DMS 273 treated with DMSO at 0.1 percent for 48 hours (cell line): Measurements from ENCODE around the gene TRERF1.
"Not testable (repeated sequence)": the region's sequence is repeated elsewhere in the genome, so short reads cannot be mapped to it uniquely, and the experiment has no call there.

Experiments
- DNase-seq: peaks from one replicate; lab custom pipeline; 2025; lab: John Stamatoyannopoulos, UW

Gene TRERF1

DNA sequence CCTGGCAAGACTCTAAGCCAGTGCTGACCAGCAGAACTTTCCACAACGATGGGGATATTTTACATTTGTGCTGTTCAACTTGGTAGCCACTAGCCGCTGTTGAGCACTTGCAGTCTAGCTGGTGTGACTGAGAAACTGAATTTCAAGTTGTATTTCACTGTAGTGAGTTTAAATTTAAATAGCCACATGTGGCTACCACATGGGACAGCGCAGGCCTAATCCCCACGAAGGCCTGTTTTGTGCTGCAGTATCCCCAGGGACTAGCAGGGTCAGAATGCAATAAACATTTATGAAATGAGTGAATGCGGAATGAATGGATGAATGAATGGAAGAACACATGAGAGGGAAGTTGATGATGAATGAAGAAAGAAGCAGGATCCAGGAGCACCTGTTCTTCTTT, 115.8 kb downstream of the TRERF1 start:
- no peak for DNase-seq

DNA sequence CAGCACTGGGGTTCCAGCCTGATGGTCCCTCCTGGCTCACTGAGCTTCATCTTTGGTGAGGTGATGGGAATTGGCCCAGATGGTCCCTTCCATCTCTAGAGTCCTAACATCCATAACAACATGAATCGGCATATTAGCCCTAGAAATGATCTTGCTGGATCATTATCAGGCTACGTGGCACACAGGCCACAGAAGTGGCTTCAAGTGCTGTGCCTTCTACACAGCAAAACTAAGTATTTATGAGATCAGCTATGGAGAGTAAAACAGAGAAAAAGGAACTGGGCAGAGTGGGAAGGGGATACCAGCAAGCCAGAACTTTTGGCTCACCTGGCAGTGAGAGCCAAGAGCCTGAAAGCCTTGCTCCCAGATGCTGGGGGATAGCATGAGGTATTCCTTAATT, 116.9 kb downstream of the TRERF1 start:
- DNase-seq: no peak

DNA sequence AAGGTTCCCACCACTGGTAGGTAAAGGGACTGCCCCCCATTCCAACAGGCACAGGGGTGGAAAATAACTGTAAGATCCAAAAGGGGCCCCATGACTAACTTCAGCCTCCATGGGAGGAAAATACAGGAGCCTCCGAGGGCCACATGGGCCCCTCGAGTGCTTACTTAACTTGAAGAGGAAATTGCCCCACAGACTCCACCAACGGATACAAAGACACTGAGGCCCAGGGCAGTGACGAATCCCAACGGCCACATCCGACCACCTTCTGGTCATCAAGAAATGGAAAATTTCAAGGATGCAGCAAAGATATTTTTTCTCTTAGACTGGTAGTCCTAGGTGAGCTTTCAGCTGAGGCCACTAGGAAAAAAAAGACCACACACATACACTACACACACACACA, 118.1 kb downstream of the TRERF1 start:
- no peak for DNase-seq

DNA sequence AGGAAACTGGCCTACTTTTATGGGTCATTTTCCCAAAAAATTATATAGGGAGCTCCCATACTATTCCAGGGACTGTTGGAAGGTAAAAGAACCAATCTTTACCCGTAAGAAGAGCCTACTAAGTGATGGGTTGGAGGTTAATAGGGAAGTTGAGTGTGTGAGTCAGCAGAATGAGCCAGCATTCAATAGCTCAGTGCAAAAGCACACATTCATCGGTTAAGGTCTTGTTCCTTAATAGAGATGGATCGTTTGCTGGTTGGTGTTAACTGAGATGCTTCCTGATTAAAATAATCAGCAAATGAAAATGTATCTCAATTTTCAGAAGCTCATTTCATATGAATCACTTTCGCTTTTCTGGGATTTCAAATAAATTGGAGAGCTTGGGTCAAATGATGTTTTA, 118.8 kb downstream of the TRERF1 start:
- no peak for DNase-seq

DNA sequence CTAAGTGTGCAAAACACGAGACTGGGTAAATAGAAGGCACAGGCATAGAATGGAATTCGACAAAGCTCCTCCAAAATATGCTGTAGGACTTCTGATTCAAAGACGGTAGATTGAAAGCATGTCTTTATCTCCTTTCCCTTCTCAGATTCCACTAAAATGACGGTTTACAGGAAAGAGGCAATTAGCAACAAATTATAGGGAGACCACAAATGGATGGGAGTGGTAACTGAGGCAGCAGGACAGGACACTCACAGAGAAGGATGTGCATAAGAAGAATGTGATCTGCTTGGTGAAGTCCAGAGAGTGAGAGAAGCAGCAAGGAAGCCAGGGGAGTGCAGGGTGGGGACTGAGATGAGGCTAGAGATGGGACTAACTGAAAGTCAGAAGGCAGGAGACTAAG, 120.7 kb downstream of the TRERF1 start:
- DNase-seq: no peak

DNA sequence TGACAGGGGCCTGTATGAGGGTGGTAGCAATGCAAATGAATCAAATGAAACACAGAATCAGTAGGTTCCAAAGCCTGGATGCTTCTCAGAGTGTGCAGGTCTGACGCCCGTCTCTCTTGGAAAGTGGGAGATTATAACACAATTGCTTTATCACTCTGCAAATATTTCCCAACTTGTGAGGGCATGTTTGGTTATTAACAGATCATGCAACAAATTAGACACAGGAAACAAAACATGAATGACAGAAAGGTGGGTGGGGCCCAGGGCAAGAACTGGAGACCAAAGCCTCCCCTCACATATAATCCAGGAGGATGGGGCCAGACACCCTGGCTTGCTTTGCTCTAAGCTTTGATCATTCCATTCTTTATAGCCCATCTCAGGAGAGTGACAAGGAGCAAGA, 125.5 kb downstream of the TRERF1 start:
- no peak for DNase-seq

DNA sequence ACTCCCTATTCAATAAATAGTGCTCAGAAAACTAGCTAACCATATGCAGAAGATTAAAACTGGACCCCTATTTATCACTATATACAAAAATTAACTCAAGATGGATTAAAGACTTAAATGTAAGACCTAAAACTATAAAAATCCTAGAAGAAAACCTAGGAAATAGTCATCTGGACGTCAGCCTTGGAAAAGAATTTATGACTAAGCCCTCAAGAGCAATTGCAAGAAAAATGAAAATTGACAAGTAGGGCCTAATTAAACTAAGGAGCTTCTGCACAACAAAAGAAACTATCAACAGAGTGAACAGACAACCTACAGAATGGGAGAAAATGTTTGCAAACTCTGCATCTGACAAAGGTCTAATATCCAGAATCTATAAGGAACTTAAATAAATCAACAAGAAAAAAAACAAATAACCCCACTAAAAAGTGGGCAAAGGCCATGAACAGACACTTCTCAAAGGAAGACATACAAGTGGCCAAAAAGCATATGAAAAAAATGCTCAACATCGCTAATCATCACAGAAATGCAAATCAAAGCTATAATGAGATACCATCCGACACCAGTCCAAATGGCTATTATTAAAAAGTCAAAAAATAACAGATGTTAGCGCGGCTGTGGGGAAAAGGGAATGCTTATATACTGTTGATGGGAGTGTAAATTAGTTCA, 126.9 kb downstream of the TRERF1 start:
- DNase-seq: not testable (repeated sequence)

DNA sequence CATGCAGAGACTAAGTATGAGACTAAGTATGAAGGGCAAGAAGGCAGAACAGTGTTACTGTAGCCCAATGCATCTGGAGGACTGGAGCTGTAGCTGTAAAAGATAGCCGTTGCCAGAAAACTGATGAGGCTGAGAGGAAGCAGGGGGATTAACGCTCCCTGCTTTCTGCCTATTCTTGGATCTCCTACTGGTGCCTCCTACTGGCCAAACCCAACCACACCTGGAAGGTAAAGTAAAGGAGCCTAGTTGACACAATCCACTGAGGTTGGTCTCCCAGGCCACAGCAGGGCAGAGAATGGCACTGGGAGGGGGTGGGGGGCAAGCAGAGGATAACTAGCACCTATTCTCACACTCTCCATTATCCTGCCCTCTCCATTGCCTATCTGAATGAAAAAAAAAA, 129.1 kb downstream of the TRERF1 start:
- DNase-seq: no peak

DNA sequence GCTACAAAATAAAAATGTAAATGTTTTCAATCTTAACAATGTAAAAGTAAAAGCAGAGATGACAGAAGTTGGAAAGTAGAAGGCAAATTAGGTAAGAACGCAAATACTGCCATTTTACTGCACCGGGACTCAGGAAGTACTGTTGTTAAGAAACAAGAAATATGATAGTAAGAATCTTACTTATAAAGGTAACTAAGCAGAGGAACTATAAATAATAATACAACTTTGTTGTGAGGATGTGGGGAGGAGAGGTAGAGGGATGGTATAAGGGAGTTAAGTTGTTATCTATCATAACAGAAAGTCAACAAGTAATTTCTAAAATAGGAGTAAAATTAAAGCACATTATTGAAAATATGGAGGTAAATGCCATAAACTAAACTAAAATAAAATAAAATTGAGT, 129.8 kb downstream of the TRERF1 start:
- no peak for DNase-seq

DNA sequence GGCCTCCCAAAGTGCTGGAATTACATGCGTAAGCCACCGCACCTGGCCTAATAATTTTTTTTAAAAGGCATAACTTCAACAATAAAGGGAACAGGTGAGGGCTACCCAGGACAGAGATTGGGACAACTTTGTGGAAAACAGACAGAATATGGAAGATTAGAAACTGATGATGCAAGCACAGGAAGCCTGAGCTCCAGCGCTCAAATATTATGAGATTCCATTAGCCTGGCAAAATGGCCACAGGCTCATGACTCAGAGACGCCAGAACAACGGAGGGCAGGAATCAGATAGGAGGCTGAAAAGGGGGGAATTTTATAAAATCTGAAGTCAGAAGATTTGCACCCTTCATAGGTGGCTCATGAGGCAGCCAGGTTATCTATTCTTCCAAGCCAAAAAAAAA, 131.0 kb downstream of the TRERF1 start:
- no peak for DNase-seq

DNA sequence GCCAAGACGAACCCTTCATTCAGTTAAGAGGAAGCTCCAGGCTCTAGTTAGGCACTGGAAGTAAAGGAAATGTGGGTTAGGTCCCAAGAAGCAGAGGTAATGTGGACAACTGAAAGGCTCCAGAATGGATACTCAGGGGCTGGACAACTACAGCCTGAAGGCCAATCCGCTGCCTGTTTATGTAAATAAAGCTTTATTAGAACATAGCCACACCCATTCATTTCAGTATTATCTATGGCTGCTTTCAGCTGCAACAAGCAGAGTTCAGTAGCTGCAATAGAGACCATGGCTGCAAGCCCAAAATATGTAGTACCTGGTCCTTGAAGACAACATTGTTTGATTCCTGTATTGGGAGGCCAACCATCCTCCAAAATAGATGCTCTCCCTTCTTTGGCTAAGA, 133.2 kb downstream of the TRERF1 start:
- DNase-seq: no peak

DNA sequence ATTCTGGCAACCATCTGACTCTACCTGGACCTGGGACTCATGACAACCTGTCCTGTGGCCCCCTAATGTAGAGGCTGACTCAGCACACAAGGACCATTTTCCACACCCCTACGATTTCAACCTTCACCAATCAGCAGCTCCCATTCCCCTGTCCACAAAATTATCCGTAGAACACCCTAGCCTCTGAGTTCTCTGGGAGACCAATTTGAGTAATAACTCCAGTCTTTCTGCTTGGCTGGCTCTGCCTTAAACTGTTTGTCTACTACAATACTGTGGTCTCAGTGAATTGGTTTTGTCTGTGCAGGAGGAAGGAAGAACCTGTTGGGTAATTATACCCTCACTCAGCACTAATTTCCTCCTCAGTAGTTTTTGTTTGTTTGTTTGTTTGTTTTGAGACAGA, 134.7 kb downstream of the TRERF1 start:
- no peak for DNase-seq

DNA sequence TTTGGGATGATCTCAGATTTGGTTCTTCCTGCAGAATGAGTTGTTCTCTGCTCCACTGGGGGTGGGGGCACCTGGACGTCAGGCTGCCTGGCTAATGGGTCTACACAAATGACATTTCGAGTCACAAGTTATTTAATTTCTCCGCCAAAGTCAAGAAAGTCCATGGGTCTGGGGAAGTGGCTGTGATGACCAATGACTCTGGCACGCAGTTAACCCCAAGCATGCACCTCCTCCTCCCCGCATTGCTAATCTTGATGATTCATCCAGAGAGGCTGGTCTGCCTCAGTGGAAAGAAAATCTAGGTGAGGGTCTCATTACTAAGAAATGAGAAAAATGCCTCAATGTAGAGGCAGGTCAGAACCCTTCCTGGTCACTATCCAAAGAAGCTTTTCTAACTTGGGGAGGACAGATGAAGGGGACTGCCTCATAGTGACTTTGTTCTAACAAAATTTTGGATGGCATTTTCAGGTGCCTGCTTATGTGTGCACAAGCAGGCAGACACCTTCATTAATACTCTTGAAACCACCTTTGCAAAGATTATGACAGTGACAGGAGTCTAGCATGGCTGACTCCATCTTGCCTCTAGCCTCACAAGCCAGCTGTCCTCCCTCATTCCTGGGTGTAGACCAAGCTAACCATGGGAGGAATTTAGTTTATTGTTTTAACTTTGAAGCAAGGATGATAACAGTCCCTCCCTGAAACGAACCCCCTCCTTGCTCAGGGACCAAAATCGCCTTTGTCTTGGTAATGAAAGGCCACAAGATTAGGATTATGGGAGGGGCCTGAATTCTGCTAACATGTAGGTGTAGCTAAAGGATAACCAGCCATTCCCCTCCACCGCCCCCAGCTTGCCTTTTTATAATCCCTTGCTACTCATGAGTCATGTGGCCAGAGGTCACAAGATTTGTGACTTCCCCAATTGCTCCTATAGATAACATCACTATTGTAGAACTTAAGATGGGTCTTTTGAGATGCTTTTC, 135.4 kb downstream of the TRERF1 start:
- no peak for DNase-seq

DNA sequence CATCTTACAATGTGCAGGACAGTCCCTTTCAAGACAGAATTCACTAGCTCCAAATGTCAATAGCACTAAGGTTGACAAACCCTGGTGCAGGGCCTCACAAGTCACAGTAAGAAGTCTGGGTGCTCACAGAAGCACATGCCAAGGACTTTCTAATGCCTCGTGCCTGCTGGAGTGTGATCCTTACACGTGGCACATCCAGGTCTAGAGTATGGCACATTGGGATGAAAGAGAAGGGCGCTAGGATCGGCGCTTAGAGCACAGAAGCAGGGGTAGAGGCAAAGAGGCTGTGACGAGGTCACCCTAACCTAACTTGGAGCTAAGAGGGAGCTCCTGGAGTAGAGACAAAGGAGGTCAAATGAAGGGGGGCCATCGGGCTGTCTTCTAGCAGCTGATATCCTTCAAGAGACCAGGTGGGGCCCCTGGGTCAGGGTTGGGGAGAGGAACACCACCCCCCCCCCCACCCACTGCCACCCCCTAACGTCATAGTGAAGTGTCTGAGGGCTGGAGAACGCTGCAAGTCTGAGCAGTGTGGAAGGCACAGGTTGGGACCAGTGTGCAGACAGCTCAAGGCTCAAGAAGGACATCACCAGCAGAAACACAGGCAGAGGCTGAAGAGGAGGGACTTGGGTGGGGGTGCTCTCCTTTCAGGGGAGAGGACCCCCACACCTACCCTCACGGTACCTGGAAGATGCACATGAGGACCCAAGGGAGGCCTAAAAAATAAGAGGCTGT, 136.3 kb downstream of the TRERF1 start:
- no peak for DNase-seq

DNA sequence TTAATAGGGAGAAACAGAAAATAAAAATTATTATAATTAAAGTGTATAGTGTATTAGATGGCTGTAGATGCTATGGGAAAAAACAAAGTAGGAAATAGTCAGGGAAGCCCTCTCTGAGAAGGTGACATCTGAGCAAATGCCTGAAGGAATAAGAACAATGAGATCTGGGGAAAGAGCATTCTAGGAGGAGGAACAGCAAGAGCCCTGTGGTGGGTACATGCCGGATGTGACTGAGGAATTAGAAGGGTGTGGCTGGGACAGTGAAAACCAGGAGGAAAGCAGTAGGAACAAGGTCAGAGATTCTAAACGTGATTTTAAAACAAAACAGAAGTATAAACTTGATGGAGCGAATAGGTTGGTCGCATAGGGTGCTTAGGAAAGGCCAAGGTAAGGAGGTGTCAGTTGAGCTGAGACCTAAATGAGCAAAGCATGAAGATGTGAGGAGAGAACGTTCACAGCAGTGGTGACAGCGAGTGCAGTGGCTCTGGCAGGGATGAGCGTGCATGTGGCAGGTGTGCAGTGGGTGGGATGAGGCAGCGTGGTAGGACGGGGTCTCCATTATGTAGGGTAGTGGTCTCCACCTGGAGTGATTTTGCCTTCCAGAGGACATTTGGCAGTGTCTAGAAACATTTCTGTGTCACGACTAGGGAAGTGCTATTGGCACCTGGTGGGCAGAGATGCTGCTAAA, 137.0 kb downstream of the TRERF1 start:
- no peak for DNase-seq

DNA sequence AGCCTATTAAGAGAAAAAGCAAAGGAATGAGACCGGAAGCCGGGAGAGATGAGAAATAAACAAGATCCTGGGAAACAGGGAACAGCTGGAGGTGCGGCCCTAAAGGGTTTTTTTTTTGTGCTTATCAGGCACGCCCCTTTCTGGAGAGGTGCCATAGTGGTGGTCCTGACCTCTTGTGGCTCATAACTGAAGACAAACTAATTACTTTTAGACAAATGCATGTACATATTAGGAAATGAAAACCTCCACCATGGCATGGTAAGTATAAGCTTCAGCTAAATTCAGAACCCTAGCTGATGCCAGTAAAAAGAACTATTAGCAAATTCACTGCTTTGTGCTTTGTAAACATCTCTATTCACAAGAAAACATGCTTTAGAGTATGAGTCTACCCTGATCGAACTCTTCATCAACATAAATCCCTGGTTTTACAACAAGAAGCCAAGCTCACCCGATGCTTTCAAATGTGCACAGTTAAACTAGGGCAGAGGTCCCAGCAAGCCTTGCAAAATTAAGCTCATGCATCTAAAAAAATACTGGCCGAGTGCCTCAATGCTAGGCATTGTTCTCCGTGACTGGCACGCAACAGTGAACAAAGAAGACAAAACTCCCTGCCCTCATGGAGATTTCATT, 137.7 kb downstream of the TRERF1 start:
- DNase-seq: no peak

DNA sequence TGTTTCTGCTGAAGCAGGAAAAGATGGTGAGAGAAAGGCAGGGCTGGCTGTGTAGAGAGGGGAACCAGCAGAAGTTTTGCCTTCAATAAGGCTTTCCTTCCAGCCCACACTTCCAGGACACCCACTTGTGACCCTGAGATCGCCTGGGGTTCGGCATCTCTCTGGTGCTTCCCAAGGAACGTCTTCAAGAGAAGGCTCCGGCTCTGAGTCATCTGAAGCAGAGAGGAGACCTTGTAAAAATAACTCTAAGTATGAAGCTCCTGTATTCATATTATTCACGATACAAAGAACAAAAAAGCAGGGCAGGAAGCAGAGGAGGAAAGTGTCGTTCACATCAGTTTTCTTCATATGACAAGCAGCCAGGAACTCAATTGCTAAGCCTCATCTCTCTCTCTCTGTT, 138.7 kb downstream of the TRERF1 start:
- no peak for DNase-seq

DNA sequence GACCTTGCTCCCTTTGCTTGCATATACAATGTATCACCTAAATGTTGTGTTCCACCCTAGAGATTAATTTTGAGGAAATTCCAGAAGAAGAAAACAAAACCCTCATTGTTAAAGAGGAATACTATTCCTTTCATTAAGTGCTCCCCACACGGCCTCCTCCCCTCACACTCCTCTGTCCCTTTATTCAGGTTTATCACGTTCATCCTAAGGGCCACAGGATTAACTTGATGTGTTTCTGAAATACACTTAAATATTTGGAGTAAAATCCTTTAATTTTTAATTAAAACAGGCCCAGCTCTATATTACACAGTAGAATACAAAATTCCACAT, 144.6 kb downstream of the TRERF1 start:
- DNase-seq: no peak

DNA sequence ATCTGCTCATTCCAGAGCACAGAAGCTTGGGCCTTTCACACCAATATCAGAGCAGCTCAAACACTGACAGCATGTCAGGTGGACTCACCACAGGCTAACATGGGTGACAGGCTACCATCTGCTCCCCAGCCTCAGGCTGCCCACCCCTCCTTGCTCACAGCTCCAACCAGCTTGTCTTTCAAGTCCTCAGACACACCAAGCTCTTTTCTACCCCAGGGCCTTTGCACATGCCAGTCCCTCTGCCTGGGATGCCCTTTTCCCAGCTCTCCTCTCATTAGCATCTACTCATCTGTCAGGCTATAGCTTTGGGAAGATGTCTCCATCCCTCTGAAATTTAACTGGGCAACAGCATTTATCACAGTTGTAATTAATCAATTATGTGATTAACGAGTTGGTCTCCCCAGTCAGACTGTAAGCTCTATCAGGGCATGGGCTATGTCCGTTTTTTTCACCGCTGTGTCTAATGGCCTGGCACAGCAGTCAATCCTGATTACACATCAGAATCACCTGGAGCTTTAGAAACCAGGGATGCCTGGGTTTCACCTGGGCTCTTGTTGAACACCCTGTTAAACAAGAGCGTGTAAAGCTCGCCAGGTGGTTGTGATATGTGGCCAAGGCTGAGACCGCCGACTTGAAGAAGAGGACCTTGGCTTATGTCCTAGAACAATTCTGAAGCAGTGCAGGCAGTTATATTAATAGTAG, 145.1 kb downstream of the TRERF1 start:
- DNase-seq: no peak

DNA sequence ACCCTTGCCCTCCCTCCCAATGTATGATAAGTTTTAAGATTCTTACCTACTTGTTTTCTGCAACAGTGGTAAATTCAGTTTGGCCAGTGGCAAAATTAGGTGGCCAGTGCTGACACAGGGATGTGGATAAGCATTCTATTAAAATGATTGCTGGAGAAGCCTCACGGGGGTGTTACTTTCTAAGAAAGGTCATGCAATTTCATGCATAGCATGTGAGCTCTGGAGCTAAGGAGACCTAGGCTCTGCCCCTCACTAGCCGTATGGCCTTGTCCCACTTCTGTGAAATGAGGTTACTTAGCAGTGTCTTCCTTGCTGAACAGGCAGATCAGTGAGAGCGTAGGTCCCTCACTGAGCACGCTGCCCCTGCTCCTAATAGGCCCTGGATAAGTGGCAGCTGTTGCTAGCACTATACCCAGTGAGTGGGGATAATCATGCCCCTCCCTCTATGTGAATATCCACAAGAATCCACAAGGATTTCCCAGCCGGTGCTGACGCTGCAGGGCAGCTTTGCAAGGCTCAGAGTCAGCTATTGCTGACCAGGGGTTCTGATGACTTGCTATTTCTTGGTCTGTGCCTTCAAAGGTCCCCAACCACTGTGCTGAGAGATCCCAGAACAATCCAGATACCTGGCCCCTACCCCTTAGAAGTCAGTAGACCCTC, 147.5 kb downstream of the TRERF1 start:
- no peak for DNase-seq

DNA sequence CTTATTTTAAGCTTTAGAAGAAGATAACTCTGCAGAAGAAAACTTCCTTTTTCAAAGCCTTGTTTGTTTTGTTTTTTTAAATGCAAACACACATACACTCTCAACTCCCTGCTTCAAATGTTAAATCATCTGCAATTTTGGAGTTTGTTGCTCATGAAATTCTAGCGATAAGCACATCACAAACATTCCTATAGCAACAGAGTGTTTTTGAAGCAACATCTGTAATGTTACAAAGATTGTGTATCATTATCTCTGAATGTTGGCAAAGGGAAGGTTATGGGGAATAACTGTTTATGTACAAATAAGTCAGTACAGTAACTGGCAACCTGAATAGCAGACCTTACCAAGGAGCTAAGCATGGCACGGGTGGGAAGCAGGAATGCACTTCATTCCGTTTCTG, 149.3 kb downstream of the TRERF1 start:
- DNase-seq: no peak
